ENCODE results near the gene MUC20.

GRCh38 chr3:195771646-195772300 lies 51.0 kb downstream of the MUC20 start:
- TF ChIP-seq CTCF (IDR thresholded peaks at IDR 0.05; ENCODE audit: insufficient read depth, low read depth, low read length) (no peak), EZH2 (IDR thresholded peaks at IDR 0.05; ENCODE audit: insufficient read depth, low read length) (no peak)
